Measurements from ENCODE around the gene TROAP. TPM values are rescaled to one million over a fixed set of nuclear protein-coding genes. Genes with fewer than 3 reads are reported as not detected.

Gene TROAP
- total RNA-seq (ENCODE audit: low replicate concordance) = 40.0 and 66.4 TPM in 2 replicates

GRCh38 chr12:49322708-49323523, at the start of gene TROAP:
TSS of gene TROAP (plus strand) at chr12:49323255. CDS start at chr12:49323609, 354 bp downstream.
- Mint-ChIP-seq H3K36me3 (peaks cover 13% of the 10 kb centered on the region), H3K27ac (peak within 1 kb of the TSS; percentile 94), H3K9me3 (no peaks in the 10 kb centered on the region), H3K4me1 (peaks cover 21% of the 10 kb centered on the region), H3K27me3 (ENCODE audit: insufficient read depth, low read depth) (peaks cover 14% of the 10 kb centered on the region), H3K4me3 (peak within 1 kb of the TSS; percentile 97)
- peak within 1 kb of the TSS; percentile 85 for H2AFZ ChIP-seq (replicated peaks)
- no peaks in the 10 kb centered on the region for H4K20me1 ChIP-seq (ENCODE audit: low read depth)
- H3F3A ChIP-seq (ENCODE audit: low read depth) = peaks cover 11% of the 10 kb centered on the region
- peak within 1 kb of the TSS; percentile 85 for H3K9ac ChIP-seq
- peak; percentile 99 for DNase-seq (ENCODE audit: low spot score)
- peak within 1 kb of the TSS; percentile 89 for H3K4me3 ChIP-seq
- peaks cover 16% of the 10 kb centered on the region for H3K79me2 ChIP-seq (ENCODE audit: low read depth)
- H3K4me1 ChIP-seq = peaks cover 13% of the 10 kb centered on the region
- TF ChIP-seq EZH2 (IDR thresholded peaks at IDR 0.05) = no peak
- no peak for TF ChIP-seq CTCF (IDR thresholded peaks at IDR 0.05)
- TF ChIP-seq EZH2phosphoT487 (IDR thresholded peaks at IDR 0.05) = no peak
- H3K36me3 ChIP-seq = no peaks in the 10 kb centered on the region
- H3K27ac ChIP-seq = no peak within 1 kb of the TSS
- peaks cover 14% of the 10 kb centered on the region for H3K27me3 ChIP-seq
- H3K9me3 ChIP-seq (ENCODE audit: low read depth) = no peaks in the 10 kb centered on the region
- H3K4me2 ChIP-seq = peak within 1 kb of the TSS; percentile 92

GRCh38 chr12:49273726-49274395, 49.2 kb upstream of the TROAP start:
- no peak overlapping the region for H3K27ac Mint-ChIP-seq
- H3K36me3 Mint-ChIP-seq = peaks cover 22% of the 10 kb centered on the region
- Histone ChIP-seq H3K36me3 (peaks cover 10% of the 10 kb centered on the region), H3K9me3 (ENCODE audit: low read depth) (no peaks in the 10 kb centered on the region), H3K9ac (no peak overlapping the region), H2AFZ (replicated peaks) (no peak overlapping the region), H3K4me1 (peaks cover 4% of the 10 kb centered on the region), H3K27ac (no peak overlapping the region), H3K27me3 (no peaks in the 10 kb centered on the region), H3K79me2 (ENCODE audit: low read depth) (peaks cover 16% of the 10 kb centered on the region), H3F3A (ENCODE audit: low read depth) (peaks cover 68% of the 10 kb centered on the region), H3K4me3 (no peak overlapping the region), H4K20me1 (ENCODE audit: low read depth) (peaks cover 35% of the 10 kb centered on the region), H3K4me2 (no peak overlapping the region)
- DNase-seq (ENCODE audit: low spot score) = no peak
- no peak for TF ChIP-seq EZH2 (IDR thresholded peaks at IDR 0.05)
- no peak for TF ChIP-seq EZH2phosphoT487 (IDR thresholded peaks at IDR 0.05)
- TF ChIP-seq CTCF (IDR thresholded peaks at IDR 0.05) = no peak
- H3K27me3 Mint-ChIP-seq (ENCODE audit: insufficient read depth, low read depth) = peaks cover 6% of the 10 kb centered on the region
- H3K9me3 Mint-ChIP-seq = no peaks in the 10 kb centered on the region
- H3K4me1 Mint-ChIP-seq = peaks cover 23% of the 10 kb centered on the region
- H3K4me3 Mint-ChIP-seq = no peak overlapping the region

GRCh38 chr12:49274396-49275069, 48.5 kb upstream of the TROAP start:
- Mint-ChIP-seq H3K9me3 (no peaks in the 10 kb centered on the region), H3K4me1 (peaks cover 22% of the 10 kb centered on the region), H3K36me3 (peaks cover 17% of the 10 kb centered on the region), H3K4me3 (no peak overlapping the region), H3K27me3 (ENCODE audit: insufficient read depth, low read depth) (peaks cover 7% of the 10 kb centered on the region), H3K27ac (no peak overlapping the region)
- Histone ChIP-seq H2AFZ (replicated peaks) (no peak overlapping the region), H3K9ac (no peak overlapping the region), H3K4me1 (no peaks in the 10 kb centered on the region), H3K4me3 (no peak overlapping the region), H4K20me1 (ENCODE audit: low read depth) (peaks cover 30% of the 10 kb centered on the region), H3K36me3 (peaks cover 10% of the 10 kb centered on the region), H3K27ac (no peak overlapping the region), H3K27me3 (no peaks in the 10 kb centered on the region), H3K4me2 (no peak overlapping the region), H3K79me2 (ENCODE audit: low read depth) (peaks cover 10% of the 10 kb centered on the region), H3K9me3 (ENCODE audit: low read depth) (no peaks in the 10 kb centered on the region), H3F3A (ENCODE audit: low read depth) (peaks cover 64% of the 10 kb centered on the region)
- no peak for DNase-seq (ENCODE audit: low spot score)
- TF ChIP-seq CTCF (IDR thresholded peaks at IDR 0.05) (no peak), EZH2 (IDR thresholded peaks at IDR 0.05) (no peak), EZH2phosphoT487 (IDR thresholded peaks at IDR 0.05) (no peak)

All from neural progenitor cell (in vitro differentiated cells).